ENCODE results near the gene GPC6.

Gene GPC6

DNA sequence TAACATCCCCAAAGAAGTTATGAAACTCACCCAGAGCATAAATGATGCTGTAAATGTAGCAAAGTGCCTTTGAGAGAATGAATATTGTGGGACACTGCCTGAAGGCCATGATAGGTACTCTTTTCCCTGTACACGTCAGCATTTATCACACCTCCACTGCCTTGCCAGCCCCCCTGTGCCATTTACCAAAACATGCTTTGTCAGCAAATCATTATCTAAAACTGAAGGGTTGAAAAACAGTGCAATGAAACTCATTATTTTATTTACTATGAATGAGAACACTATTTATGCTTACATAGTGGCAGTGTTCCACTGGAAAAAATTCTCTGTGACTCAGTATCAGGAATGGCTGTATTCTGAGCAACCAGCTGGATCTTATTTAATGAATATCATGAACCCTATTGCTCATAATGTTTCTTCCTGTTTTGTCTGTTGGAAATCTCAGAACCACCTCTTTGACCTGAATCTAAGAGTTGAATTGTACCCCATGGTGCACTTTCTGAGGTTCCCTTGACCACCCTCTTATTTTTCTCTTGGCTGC, 688.7 kb downstream of the GPC6 start:
- peak; percentile 41 to 52 for DNase-seq (ENCODE audit: low read depth in 2 of 2)

DNA sequence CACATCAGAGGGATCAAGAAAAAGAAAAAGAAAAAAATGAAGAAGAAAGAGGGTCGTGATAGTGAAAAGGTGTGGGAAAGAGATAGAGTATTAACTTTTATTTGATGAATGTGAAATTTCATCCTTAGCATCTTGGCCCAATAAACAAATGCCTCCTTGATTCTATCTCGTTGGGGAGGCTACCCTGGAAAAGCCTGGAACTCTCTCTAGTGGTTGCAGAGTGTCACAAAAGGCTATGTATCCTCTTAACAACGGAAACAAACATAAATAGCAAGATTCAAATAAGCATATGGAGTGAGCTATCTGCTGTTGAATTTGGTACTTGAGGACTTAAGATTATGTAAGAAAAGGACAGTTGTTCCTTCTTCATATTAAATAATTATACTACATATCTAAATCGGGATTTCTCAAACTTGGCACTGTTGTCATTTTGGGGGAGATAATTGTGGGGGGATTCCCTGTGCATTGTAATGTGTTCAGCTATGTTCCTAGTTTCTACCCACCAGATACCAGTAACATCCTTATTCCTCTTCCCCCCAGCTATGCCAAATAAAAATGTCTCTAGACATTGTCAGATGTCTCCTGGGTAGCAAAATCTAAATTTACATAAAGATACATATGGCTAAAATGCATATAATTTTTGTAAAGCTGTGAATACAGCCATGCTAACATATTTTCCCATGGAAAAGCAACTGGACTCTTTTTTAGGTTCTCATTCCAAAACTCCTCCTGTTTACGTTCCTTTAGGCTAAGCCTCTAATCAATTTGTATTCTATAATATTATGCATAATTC, 695.7 kb downstream of the GPC6 start:
- DNase-seq (ENCODE audit: low read depth in 2 of 2), result no peak

DNA sequence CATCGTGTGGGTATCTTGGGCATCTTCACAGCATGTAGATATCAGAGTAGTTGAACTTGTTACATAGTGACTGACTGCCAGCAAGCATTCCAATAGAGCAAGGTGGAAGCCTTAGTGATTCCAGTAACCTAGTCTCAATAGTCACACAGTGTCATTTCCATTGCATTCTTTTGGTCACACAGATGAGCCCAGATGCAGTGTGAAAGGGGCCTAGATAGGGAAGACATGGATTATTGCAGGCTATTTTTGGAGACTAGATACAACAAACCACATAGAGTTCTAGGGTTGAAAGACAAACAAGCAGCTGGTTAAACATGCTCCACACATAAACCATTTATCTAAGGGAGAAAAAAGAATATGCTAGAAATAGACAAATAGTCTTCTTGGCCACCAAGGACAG, 699.4 kb downstream of the GPC6 start:
- DNase-seq (ENCODE audit: low read depth in 2 of 2), result no peak

DNA sequence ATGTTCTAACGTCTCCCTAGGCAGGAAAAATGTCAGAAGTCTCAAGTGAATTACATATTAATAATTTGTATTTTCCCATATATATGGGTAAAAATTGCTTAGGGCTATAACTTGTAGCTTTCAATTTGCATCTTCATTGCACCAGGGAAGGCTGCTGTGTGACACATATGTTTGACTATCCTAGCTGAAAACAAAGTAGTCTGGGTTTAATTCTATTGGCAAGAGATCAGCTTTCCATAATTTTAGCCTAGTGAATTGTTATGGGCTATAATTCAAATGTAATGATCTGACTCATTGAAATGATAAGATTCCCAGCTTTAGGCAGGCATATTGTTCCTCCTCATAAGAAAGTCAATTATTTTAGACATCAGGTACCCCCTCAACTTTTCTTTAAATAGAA, 699.8 kb downstream of the GPC6 start:
- DNase-seq (ENCODE audit: low read depth in 2 of 2), result peak; percentile 37 to 43

DNA sequence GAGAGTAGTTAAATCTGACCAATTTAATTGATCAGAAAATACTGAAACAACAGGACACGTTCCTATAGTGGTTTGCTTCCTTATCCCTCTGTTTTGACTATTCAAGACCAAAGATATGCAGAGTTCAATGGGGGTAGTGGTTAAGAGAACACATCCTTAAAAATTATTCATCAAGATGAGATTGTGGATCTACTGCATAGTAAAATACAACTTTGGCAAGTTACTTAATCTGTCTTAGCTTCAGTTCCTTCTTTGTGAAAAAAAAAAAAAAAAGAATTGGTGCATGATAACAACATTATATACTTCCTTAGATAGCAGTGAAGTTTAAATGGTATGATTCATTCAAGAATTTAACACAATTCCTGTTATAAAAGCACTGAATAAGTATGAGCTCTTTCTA, 700.8 kb downstream of the GPC6 start:
- peak; percentile 5 to 25 for DNase-seq (ENCODE audit: low read depth in 2 of 2)

DNA sequence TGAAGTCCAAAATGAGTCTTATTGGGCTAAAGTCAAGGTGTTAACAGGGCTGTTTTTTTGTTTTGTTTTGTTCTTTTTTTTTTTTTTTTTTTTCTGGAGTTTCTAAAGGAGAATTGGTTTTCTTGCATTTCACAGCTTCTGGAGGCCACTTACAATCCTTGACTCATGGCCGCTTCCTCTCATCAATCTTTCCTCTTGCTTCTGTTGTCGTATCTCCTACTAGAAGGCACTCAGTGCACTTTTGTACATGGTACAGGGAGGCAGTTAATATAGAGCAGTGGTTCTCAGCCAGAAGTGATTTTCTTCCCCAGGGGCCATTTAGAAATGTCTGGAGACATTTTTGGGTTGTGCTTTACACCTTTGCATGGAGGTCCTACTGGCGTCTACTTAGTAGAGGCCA, 706.3 kb downstream of the GPC6 start:
- DNase-seq (ENCODE audit: low read depth in 2 of 2), result no peak

DNA sequence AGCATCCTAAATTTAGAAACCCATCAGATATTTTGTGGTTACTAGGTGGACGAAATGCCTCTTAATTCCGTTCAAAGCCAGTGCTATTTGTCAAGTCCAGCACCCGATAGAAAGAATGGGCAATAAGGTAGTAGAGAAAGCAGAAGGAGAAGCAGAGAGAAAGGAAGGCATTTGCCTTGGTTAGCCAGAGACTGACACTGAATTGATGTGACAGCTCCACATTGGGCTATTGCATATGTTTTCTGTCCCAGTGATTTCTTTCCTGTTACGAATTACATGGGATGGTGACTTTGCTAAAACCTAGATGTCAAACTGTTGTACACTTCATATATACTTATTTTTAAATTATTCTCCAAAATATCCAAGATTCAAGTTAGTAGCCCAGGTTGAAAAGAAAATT, 710.3 kb downstream of the GPC6 start:
- DNase-seq (ENCODE audit: low read depth in 2 of 2), result no peak

DNA sequence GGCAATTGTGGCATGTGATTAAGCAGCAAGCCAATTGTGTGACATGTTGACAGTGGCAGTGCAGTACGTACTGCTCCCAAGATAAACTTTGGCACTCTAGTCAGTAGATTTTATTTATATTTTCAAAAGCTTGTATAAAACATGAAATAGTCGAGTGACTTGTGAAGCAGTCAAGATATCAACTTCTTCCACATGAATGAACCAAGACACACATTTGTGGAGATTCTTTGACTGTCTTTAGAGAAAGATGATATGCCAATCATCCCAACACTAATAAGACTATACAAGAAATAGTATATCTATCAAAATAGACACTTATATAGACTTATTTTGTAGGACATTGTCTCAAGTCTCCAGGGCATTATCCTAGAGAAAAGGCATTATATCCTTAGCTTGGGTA, 714.8 kb downstream of the GPC6 start:
- DNase-seq (ENCODE audit: low read depth in 2 of 2), result no peak

DNA sequence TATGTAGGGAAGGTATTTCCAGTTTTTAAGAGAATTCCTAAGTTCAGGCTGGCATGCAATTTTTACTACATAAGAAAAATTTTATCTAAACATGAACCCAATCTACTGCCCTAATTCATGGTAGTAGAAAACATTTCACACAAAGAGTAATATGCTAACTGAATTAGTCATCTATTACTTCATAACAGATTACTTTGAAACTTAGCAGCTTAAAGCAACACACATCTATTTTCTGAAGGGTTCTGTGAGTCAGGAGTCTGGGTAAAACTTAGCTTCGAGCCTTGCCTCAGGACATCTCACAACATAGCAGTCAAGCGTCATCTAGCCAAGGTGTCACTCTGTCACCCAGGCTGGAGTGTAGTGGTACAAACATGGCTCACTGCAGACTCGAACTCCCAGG, 715.4 kb downstream of the GPC6 start:
- DNase-seq (ENCODE audit: low read depth in 2 of 2), result no peak

DNA sequence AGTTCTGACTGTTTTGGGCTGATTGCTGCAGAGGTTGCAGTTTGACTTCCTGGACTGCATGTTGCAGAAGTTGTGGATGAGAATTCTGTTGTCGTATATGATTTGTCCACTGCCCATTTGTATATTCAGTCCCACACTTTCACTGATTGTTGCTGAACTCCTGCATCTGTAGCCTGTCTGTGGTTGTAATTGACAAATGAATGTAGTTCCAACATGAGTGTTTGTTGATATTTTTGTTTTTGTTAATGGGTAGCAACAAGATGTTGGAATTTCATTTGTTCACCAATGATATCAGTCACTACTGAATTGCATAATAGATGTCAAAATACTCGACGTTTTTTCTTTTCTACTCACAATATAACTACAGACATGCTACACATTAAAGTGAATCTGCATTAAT, 719.0 kb downstream of the GPC6 start:
- DNase-seq (ENCODE audit: low read depth in 2 of 2), result no peak

DNA sequence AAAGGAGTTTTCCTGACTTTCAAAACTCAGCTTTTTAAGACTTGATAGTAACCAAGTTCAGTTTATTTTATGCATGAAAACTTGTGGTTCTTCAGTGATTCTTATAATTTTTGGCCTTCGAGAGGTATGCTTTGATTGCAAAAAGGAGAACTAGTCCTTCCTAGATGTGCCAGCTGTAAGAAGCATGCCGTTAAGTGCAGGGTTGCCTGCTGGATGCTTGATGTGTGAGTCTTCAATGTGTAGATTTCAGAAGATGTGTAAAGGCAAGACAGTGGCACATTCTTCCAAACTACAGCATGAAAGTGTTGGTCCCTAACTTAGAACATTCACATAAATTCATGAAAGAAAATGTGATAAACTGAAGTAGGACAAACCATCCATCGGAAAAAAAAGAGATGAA, 720.4 kb downstream of the GPC6 start:
- DNase-seq (ENCODE audit: low read depth in 2 of 2), result no peak

DNA sequence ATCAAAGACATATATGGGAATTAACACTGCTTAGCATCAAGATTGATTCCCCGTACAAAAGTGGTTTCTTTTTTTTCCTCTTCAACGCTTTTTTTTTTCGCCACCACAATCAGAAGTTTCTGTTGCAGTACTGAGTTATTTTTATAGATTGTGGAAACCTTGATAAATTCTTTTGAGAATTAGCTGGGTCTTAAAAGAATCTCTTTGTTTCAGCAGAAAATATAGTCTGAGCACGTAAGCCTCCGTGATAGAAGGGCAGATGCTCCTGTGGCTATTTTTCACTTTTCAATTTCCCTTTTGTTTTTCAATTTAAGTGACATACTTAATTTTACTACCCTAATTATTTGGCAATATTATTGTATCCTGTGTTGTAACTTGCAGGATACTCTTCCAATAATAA, 721.0 kb downstream of the GPC6 start:
- DNase-seq (ENCODE audit: low read depth in 2 of 2), result no peak

DNA sequence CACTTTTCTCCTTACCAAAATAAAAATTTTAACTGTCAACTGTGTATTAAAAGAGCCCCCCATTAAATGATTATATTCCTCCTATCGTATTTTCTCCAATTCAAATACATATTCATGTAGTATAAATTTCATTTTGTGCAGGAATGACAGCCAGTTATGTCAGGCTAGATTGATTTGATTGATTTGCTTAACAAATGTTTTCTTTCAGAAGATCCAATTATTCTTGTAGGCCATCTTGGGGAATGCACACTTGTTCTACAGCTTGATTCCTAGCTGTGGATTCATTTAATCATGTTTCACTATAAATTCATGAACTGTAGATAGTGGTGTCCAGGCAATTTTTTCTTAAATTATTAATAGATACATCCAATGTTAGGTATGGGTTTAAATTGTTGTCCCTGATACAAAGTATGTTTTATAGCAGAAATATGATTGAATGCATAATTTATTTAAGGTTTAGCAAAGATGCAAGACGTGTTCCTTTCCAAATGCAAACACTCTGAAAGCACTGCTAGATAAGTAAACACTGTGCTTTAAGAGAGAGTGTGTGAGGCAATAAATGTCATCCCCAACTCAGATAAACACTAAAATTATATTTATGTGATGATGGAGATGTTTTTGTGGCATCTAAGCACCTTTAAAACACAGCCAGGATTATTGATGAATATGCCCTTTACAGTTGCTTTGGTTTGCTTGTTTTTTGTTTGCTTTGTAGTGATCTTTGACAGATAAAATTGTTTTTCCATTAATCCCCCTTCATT, 721.7 kb downstream of the GPC6 start:
- DNase-seq (ENCODE audit: low read depth in 2 of 2), result no peak

DNA sequence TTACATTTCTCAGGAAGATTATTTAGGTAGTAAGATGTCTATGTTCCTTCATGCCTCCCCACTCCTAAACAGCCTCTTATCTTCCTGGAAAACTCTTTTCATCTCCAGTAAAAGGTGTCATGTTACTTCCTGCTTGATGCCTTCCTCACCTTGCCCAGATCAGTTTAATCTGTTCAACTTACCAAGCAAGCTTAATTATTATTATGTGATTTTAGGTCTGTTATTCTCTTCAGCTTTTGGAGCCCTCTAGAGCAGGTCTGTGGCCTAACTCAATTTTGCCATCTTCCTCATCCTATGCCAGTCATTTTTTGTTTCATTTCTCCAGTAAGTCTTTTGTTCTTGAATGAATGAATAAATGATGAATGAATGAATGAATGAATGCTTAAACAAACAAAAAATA, 724.5 kb downstream of the GPC6 start:
- no peak for DNase-seq (ENCODE audit: low read depth in 2 of 2)

DNA sequence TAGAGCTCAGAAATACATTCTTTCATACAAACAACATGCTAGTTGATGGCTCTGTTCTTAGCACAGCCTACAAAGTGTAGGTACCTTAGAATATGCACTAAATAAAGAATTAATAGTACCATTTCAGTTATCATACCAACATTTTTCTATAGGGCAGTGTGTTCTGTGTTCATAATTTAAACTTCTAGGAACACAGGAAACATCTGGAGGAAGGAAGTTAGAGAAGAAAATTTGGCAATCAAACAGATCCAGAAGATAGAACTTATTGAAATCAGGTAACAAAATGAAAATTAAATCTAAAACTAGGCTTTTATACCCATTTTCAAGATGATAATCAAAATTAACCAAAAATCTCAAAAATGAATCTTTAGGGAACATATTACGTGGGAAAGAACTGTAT, 725.3 kb downstream of the GPC6 start:
- no peak for DNase-seq (ENCODE audit: low read depth in 2 of 2)

DNA sequence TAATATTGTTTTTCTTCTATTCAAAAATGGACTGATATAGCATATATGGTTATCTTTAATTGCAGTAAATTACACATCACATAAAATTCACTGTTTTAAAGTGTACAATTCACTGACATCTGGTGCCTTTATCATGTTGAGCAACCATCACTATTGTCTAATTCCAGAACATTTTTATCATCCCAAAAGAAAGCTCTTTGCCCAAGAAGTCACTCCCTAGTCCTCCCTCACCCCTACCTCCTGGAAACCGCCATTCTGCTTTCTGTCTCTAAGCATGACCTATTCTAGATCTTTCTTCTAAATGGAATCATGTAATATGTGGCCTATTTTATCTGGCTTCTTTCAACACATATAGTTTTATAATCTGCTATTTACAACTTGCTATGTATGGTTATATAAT, 727.2 kb downstream of the GPC6 start:
- DNase-seq (ENCODE audit: low read depth in 2 of 2), result no peak

DNA sequence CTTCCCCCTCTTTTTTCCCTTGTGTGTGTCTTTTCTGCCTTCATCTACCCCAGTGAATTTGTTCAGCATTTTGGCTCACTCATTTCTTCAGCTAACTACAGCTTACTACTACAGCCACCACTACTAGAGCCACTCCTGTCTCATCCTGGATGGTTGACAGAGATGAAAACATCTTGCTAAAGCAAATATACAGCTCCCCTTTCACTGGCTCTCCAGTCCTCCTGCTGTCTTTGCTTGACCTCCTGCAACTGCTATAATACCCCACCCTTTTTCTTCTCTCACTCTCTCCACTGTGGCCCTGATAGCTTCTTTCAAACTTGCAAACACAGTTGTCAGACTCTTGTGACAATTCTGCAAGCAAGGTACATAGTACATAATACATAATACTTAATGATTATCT, 729.3 kb downstream of the GPC6 start:
- no peak for DNase-seq (ENCODE audit: low read depth in 2 of 2)

DNA sequence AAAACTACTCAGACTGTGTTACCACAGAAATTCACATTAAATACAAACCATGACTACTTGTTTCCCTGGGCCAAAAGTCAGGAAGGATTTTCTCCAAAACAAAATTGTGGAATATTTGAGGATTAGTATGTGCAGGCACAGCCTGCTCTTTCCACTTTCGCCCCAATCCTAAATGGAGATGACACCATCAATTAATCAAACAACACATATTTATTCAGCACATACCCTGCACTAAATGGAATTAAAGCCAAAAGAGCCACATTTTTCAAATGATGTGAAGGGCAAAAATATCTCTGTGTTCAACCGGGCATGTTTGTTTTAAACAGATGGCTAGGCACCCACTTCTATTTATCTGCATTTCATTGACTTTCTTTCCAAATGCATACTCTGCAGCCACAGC, 729.8 kb downstream of the GPC6 start:
- no peak for DNase-seq (ENCODE audit: low read depth in 2 of 2)

DNA sequence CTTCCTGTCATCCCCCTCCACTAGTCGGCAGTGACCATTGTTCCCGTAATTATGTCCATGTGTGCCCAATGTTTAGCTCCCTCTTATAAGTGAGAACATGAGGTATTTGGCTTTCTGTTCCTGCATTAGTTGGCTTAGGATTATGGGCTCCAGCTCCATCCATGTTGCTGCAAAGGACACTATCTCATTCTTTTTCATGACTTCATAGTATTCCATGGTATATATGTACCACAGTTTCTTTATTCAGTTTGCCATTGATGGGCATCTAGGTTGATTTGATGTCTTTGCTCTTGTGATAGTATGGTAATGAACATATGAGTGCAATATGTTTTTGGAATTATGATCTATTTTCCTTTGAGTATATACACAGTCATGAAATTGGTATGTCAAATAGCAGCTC, 730.8 kb downstream of the GPC6 start:
- no peak for DNase-seq (ENCODE audit: low read depth in 2 of 2)

DNA sequence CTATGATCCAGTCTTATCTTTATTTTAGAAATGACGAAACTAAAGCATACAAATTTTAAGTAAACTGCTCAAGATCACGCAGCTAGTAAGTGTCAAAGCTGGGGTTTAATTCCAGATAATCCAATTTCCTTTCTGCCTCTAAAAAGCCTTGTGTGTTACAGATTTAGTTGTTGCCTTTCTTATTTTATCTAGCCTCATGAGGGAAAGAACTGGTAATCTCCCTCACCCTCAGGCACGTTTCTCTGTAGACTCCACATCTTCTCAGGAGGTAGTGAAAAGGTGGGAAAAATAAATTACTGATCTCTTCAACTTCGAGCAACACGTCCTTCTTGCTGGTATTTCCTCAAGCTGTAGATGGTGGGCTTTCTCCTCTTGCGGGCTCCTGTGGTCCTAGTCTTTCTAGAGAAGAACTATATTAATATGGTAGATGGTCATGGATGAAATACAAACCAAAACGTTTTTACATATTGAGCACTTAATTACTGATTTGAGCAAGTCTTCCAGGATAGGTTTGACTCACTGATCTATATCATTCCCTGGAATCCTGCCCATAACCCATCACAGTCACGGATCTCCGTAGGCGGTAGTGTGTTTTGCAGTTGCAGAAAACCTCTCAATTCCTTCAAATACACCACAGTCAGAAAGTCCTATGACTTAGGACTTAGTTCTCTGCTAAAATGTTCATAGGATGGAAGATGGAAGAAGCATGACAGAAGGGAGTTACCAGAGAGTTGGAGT, 733.4 kb downstream of the GPC6 start:
- DNase-seq (ENCODE audit: low read depth in 2 of 2), result no peak

DNA sequence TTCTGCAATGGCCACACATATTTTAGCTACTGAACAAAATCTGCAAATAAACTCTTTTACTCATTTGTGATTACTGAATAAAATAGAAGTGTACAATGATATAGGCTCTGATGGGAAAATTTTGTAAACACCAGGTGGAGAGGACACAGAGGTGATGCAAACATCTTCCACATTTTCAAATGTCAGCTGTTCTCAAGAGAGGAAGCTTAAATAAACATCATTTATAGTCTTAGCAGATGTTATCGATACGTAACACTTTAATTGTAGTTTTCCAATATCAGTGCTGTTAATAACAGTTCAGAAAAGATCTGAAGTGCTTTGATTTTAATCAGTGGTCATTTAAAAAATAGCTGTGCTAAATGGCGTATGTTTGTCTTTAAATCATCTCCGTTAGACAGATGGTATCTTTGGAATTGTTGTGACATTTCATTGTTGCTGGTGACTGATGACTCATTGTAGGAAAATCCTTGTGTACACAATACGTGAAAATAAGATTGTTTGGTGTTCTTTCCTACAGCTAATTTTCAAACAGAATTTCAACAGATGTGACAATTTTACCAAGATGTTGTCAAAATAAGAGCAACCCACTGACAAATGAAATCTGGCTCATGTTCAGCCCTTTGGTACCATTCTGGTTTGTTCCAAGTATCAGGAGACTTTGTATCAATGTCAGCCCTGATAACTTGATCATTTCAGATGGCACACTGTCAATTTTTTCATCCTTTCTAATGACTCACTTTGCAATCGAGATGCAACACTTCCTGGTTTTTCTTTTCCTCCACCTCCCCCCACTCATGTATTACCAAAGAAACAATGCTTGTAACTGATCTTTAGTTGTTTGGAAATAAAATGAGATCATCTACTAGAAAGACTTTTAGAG, 736.9 kb downstream of the GPC6 start:
- DNase-seq (ENCODE audit: low read depth in 2 of 2), result peak; percentile 33 to 34

DNA sequence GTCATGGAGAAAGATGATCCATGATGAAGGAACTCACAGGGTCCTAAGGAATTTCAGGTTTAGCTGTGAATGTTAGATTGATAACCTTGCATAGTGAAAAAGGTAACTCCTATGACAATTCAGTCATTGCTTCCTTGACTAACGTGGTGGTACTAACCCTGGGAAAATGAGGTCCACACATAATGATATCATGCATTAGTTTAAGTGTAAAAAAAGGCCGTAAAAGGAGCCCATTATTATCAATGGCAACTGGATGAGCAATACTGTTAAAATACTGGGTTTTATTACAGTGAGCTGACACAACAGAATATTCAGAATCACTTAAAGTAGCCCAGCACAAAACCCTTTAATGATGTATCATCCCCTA, 737.5 kb downstream of the GPC6 start:
- no peak for DNase-seq (ENCODE audit: low read depth in 2 of 2)
